ENCODE results near the gene SENP3. TPM values are rescaled to one million over a fixed set of nuclear protein-coding genes. Genes with fewer than 3 reads are reported as not detected.

SENP3 gene
- total and polyA plus RNA-seq, 2 experiments from 2014 or later, result 1.9 to 82.5 TPM

DNA sequence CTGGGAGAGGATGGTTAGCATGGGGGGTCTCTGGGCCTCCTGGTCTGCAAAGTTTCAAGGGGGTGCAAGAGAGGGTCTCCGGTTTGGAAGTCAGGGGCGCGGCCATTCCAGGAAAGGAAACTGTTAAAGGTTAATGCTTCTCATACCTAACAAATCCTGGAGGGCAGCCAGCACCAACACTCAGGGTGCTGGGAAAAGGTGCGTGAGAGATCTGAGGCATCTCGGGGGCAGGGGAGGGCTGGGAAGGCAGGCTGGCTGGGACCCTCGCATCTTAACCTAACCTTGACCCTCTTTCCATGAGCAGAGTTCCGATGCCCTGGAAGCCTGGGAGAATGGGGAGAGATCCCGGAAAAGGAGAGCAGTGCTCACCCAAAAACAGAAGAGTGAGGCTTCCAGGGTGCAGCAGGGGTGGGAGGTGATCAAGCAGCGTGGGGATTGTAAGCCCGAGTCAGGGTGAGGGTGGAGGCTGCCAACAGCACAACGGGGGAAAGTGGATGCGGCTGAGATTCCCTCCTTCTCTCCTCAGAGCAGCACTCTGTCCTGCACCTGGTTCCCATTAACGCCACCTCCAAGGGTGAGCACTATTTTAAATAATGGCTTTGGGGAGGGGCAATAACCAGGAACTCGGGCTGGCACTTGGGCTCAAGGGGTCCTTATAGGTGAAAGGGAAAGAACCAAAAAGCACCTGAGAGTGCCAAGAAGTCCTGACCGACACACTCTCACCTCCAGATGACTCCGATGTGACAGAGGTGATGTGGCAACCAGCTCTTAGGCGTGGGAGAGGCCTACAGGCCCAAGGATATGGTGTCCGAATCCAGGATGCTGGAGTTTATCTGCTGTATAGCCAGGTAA, 2.2 kb upstream of the SENP3 start:
- WGBS, 2 experiments (ENCODE audit: low coverage in 1 of 2, low lambda C conversion rate in 2 of 2, missing lambda C conversion rate in 2 of 2), result 51 to 52% methylated on average over 18 of the region's 18 CpGs
- Histone ChIP-seq H3K36me3 (ENCODE audit: low read depth) (no peaks in the 10 kb centered on the region; the same call in 1 of the 2 replicates), H3K27me3 (replicated peaks; ENCODE audit: insufficient read depth) (no peaks in the 10 kb centered on the region), H3K4me2 (ENCODE audit: unreplicated experiment) (no peak overlapping the region), H3F3A (ENCODE audit: insufficient read depth) (no peaks in the 10 kb centered on the region), H3K4me3 (no peak overlapping the region), H3K79me2 (ENCODE audit: insufficient read depth) (peaks cover 31% of the 10 kb centered on the region), H4K20me1 (ENCODE audit: insufficient read depth) (no peaks in the 10 kb centered on the region), H2AFZ (no peak overlapping the region), H3K9me2 (ENCODE audit: insufficient read depth) (no peaks in the 10 kb centered on the region), H3K27ac (no peak overlapping the region), H3K9me3 (ENCODE audit: low read depth) (no peaks in the 10 kb centered on the region), H3K4me1 (ENCODE audit: insufficient read depth) (peaks cover 22% of the 10 kb centered on the region), H3K9ac (0 out of 2 replicates have a peak overlapping the region, but pooled peaks have one; percentile 0)
- in situ Hi-C loops (cut with MboI), result no loop called here
- DNase-seq, result no peak
- TF ChIP-seq EZH2phosphoT487 (IDR thresholded peaks at IDR 0.05; ENCODE audit: insufficient read depth, low read depth), result no peak

- Histone ChIP-seq H4K20me1 (ENCODE audit: insufficient read depth) (no peaks in the 10 kb centered on the region), H3K27ac (peak overlapping the region; percentile 17), H3K4me1 (ENCODE audit: insufficient read depth) (peaks cover 22% of the 10 kb centered on the region), H3K9me2 (ENCODE audit: insufficient read depth) (no peaks in the 10 kb centered on the region), H3K9me3 (ENCODE audit: low read depth) (no peaks in the 10 kb centered on the region), H3K27me3 (replicated peaks; ENCODE audit: insufficient read depth) (no peaks in the 10 kb centered on the region), H3K4me2 (ENCODE audit: unreplicated experiment) (peak overlapping the region; percentile 93), H2AFZ (peak overlapping the region; percentile 91), H3K4me3 (peak overlapping the region; percentile 94), H3K9ac (peak overlapping the region; percentile 86), H3K79me2 (ENCODE audit: insufficient read depth) (peaks cover 40% of the 10 kb centered on the region), H3F3A (ENCODE audit: insufficient read depth) (no peaks in the 10 kb centered on the region), H3K36me3 (ENCODE audit: low read depth) (no peaks in the 10 kb centered on the region; the same call in 1 of the 2 replicates)
- TF ChIP-seq EZH2phosphoT487 (IDR thresholded peaks at IDR 0.05; ENCODE audit: insufficient read depth, low read depth) (no peak), EZH2 (IDR thresholded peaks at IDR 0.05; ENCODE audit: insufficient read depth, poor library complexity, severe bottlenecking) (no peak)
- DNase-seq, result peak; percentile 85
- in situ Hi-C loops (cut with MboI), result no loop called here
- whole genome bisulfite sequencing, 2 experiments (ENCODE audit: low coverage in 1 of 2, low lambda C conversion rate in 2 of 2, missing lambda C conversion rate in 2 of 2), result 13 to 17% methylated on average over 22 of the region's 22 CpGs
Measured at GRCh38 chr17:7560172-7561027, 1.3 kb upstream of the SENP3 start.

DNA sequence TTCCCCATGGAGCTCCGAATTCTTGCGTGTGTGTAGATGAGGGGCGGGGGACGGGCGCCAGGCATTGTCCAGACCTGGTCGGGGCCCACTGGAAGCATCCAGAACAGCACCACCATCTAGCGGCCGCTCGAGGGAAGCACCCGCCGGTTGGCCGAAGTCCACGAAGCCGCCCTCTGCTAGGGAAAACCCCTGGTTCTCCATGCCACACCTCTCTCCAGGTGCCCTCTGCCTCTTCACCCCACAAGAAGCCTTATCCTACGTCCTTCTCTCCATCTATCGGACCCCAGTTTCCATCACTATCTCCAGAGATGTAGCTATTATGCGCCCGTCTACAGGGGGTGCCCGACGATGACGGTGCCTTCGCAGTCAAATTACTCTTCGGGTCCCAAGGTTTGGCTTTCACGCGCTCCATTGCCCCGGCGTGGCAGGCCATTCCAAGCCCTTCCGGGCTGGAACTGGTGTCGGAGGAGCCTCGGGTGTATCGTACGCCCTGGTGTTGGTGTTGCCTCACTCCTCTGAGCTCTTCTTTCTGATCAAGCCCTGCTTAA, 617 bp upstream of the SENP3 start:
- 1% methylated on average over 30 to 32 of the region's 32 CpGs for WGBS, 2 experiments (ENCODE audit: low coverage in 1 of 2, low lambda C conversion rate in 2 of 2, missing lambda C conversion rate in 2 of 2)
- TF ChIP-seq EZH2 (IDR thresholded peaks at IDR 0.05; ENCODE audit: insufficient read depth, poor library complexity, severe bottlenecking) (no peak), EZH2phosphoT487 (IDR thresholded peaks at IDR 0.05; ENCODE audit: insufficient read depth, low read depth) (no peak)
- H3K4me3 ChIP-seq, result peak overlapping the region; percentile 94
- H4K20me1 ChIP-seq (ENCODE audit: insufficient read depth), result no peaks in the 10 kb centered on the region
- no peaks in the 10 kb centered on the region for H3K9me3 ChIP-seq (ENCODE audit: low read depth)
- H3K79me2 ChIP-seq (ENCODE audit: insufficient read depth), result peaks cover 47% of the 10 kb centered on the region
- peak overlapping the region; percentile 93 for H3K4me2 ChIP-seq (ENCODE audit: unreplicated experiment)
- peaks cover 22% of the 10 kb centered on the region for H3K4me1 ChIP-seq (ENCODE audit: insufficient read depth)
- peak; percentile 93 for DNase-seq
- no peaks in the 10 kb centered on the region for H3K27me3 ChIP-seq (replicated peaks; ENCODE audit: insufficient read depth)
- peaks cover 4% of the 10 kb centered on the region; the same call in 1 of the 2 replicates for H3K36me3 ChIP-seq (ENCODE audit: low read depth)
- peak overlapping the region; percentile 79 for H3K27ac ChIP-seq
- H3K9ac ChIP-seq, result peak overlapping the region; percentile 86
- no peaks in the 10 kb centered on the region for H3F3A ChIP-seq (ENCODE audit: insufficient read depth)
- peak overlapping the region; percentile 91 for H2AFZ ChIP-seq
- no peaks in the 10 kb centered on the region for H3K9me2 ChIP-seq (ENCODE audit: insufficient read depth)
- in situ Hi-C loops (cut with MboI), result no loop called here

GRCh38 chr17:7562208-7562605, 488 bp downstream of the SENP3 start:
- peak overlapping the region; percentile 53 for H2AFZ ChIP-seq
- H3K79me2 ChIP-seq (ENCODE audit: insufficient read depth), result peaks cover 58% of the 10 kb centered on the region
- 1% methylated on average over 18 of the region's 28 CpGs for WGBS, 2 experiments (ENCODE audit: low coverage in 1 of 2, low lambda C conversion rate in 2 of 2, missing lambda C conversion rate in 2 of 2)
- TF ChIP-seq EZH2phosphoT487 (IDR thresholded peaks at IDR 0.05; ENCODE audit: insufficient read depth, low read depth) (no peak), EZH2 (IDR thresholded peaks at IDR 0.05; ENCODE audit: insufficient read depth, poor library complexity, severe bottlenecking) (no peak)
- peak overlapping the region; percentile 94 for H3K4me3 ChIP-seq
- no peaks in the 10 kb centered on the region for H4K20me1 ChIP-seq (ENCODE audit: insufficient read depth)
- H3K4me1 ChIP-seq (ENCODE audit: insufficient read depth), result peaks cover 22% of the 10 kb centered on the region
- no peaks in the 10 kb centered on the region for H3K9me3 ChIP-seq (ENCODE audit: low read depth)
- no peaks in the 10 kb centered on the region for H3F3A ChIP-seq (ENCODE audit: insufficient read depth)
- no peaks in the 10 kb centered on the region for H3K9me2 ChIP-seq (ENCODE audit: insufficient read depth)
- peaks cover 4% of the 10 kb centered on the region; the same call in 1 of the 2 replicates for H3K36me3 ChIP-seq (ENCODE audit: low read depth)
- H3K27me3 ChIP-seq (replicated peaks; ENCODE audit: insufficient read depth), result no peaks in the 10 kb centered on the region
- H3K4me2 ChIP-seq (ENCODE audit: unreplicated experiment), result peak overlapping the region; percentile 99
- H3K27ac ChIP-seq, result peak overlapping the region; percentile 79
- peak; percentile 56 for DNase-seq
- in situ Hi-C loops (cut with MboI), result no loop called here
- peak overlapping the region; percentile 86 for H3K9ac ChIP-seq
